T-helper 2 cell (primary cell): ENCODE results near the gene GYPC.

Experiments used
- DNase-seq, 5 experiments: peaks; one replicate each; pipeline versions ENCODE4 v3.0.0 to v3.0.0-alpha.2; 2012 to 2022

GYPC gene

DNA sequence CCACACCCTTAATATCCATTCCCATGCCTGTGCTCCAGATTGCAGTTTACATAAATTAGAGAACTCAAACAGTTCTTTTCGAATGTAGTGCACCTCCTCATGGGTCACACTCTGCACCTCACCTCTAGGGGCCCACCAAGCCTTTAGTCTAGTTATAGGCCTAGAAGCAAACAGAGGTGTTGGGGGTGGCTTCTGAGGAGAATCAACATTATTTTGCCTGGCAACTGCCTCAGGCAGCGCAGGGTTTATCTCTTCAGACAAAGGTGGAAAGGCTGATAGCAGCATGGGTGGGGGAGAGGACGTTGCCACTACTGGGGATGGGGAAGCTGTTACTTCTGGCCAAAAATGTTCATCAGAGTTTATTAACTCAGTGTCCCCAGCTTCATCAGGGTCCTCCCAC lies 5.0 kb upstream of the GYPC start:
- no peak for DNase-seq

- no peak for DNase-seq
Measured at GRCh38 chr2:126652323-126652891, 3.6 kb upstream of the GYPC start.

DNA sequence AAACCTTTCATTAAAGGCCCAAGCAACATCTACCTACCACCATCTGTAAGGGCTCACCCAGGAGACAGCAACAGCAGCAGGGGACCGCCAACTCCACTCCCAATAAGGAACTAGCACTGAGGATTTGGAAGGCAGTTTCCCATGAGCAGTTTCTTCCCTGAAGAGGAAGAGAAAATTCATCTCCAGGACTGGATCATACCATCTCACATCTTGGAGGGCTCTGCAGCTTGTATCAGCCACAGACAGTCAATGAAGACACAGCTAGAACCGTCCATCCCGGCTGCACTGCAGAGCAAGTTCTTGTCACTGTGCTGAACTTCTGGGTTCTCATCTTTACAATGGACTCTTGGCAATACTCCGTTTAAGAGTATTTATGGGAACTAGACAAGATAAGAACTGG lies 2.8 kb upstream of the GYPC start:
- no peak for DNase-seq

- DNase-seq: no peak
Measured at GRCh38 chr2:126653761-126654160, 2.2 kb upstream of the GYPC start.

- no peak for DNase-seq
Measured at GRCh38 chr2:126655051-126655450, 907 bp upstream of the GYPC start.

- peak in 3 of 5 experiments; percentile 26 to 59 (median 32) for DNase-seq
Measured at GRCh38 chr2:126656431-126657147, 631 bp downstream of the GYPC start.

DNA sequence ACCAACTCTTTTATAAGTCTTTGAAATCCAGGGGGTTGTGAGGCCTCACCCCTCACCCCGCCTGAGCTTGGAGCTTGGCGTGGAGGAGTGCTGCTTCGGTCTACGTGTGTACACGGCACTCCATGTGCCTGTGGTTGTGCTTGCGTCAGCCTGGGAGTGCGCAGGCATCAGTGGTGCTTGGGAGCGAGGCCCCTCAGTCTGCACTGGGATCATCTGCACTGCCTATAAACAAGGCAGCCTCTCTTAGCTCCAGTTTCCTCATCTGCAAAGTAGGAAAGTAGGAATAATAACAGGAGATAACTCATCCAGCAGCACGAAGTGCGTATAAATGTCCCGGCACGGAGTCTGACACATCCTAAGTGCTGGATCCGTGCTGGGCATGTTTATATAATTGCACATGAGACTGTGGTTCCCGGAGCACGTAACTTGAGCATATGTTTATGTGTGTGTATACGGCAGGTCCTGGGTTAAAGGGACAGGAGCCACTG lies 1.2 kb downstream of the GYPC start:
- peak in 3 of 5 experiments; percentile 57 to 74 (median 71) for DNase-seq

- DNase-seq: peak in 4 of 5 experiments; percentile 31 to 96 (median 63)
Measured at GRCh38 chr2:126657636-126658318, 1.8 kb downstream of the GYPC start.

- peak in 2 of 5 experiments; percentile 16 to 68 for DNase-seq
Measured at GRCh38 chr2:126658319-126658904, 2.5 kb downstream of the GYPC start.

GRCh38 chr2:126658905-126659561 lies 3.1 kb downstream of the GYPC start:
- peak in 3 of 5 experiments; percentile 30 to 87 (median 47) for DNase-seq

- DNase-seq: no peak
Measured at GRCh38 chr2:126659562-126660467, 3.9 kb downstream of the GYPC start.

- no peak for DNase-seq
Measured at GRCh38 chr2:126660971-126661370, 5.0 kb downstream of the GYPC start.

- DNase-seq: peak in 1 of 5 experiments; percentile 63
Measured at GRCh38 chr2:126661702-126662500, 5.9 kb downstream of the GYPC start.

DNA sequence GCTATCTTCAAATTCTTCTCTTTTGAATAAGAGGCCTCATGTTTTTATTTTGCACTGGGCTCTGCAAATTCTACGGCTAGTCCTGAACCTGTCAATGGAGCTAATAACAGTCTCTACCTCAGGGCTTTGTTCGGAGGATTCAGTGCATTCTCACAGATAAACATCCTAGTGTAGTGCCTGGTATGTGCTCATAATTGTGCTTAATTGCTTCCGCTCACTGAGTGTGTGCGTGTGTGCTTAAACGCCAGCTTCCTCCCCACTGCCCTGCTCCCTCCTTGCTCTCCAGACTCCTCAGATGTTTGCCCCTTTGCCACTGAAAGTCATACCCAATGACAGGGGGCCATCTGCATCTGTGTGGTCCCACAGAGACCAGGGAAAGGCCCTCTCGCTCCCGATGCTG lies 6.7 kb downstream of the GYPC start:
- peak in 1 of 5 experiments; percentile 87 for DNase-seq

GRCh38 chr2:126663184-126663963 lies 7.4 kb downstream of the GYPC start:
- DNase-seq: peak in 1 of 5 experiments; percentile 34

DNA sequence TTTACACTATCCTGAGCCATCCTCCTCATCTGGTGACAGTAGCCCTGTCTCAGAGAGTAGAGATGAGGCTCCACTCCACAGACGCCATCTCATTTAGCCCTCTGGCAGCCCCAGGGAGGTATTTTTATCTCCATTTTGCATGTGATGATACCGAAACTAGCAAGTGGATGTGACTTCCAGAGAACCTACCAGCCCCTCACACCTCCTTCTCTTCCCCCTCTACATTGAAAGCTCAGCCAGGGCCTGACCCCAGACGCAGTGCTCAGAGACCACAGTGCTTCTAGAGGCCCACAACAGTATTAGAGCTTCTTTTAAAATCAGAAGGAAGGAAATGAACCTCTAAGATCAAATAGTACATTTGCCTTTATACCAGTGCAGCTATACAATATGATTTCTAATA lies 8.3 kb downstream of the GYPC start:
- DNase-seq: peak in 2 of 5 experiments; percentile 45 to 87

DNA sequence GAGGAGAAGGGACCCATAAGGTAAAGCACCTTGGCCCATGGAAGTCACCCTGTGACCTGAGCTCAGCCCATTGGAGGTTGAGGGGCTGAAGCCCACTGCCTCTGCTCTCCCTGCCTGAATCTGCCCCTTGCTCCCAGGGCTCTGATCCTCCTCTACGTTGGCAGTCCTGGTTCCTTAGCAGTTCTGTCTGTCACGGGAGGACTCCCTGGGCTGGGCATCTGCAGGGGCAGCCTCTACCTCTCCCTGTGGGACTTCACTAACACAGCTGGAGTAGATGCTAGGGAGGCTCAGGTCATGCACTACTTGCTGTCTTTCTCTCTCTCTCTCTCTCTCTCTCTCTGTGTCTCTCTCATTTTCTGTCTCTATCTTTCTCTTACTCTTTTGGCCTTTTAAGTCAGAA lies 8.7 kb downstream of the GYPC start:
- DNase-seq: peak in 1 of 5 experiments; percentile 39

GRCh38 chr2:126665483-126665882 lies 9.5 kb downstream of the GYPC start:
- no peak for DNase-seq

GRCh38 chr2:126668254-126668653 lies 12.3 kb downstream of the GYPC start:
- no peak for DNase-seq

DNA sequence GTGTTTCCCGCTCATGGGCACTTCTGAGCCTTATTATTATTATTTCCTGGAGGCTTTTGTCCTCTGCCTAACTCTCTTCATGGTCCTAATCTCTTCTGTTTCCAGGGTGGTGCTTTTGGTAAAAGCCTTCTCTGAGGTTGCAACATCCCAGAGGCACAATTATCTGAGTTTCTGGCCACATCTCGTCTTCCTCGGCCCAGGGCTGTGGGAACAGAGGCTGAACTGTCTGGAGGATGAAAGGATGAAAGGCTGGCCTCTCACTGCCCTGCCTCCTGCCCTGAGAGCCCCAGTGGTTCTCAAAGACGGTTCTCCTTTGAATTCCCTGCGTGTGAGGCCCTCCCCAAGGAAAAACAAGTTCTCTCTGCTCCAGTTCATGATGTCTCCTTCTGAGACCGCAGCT lies 13.8 kb downstream of the GYPC start:
- no peak for DNase-seq
